ENCODE results near the gene SERINC4. TPM values are rescaled to one million over a fixed set of nuclear protein-coding genes. Genes with fewer than 3 reads are reported as not detected.

The SERINC4 gene
- total RNA-seq, 2 donors from 2014 or later, result 0.18 TPM; not detected in 1

DNA sequence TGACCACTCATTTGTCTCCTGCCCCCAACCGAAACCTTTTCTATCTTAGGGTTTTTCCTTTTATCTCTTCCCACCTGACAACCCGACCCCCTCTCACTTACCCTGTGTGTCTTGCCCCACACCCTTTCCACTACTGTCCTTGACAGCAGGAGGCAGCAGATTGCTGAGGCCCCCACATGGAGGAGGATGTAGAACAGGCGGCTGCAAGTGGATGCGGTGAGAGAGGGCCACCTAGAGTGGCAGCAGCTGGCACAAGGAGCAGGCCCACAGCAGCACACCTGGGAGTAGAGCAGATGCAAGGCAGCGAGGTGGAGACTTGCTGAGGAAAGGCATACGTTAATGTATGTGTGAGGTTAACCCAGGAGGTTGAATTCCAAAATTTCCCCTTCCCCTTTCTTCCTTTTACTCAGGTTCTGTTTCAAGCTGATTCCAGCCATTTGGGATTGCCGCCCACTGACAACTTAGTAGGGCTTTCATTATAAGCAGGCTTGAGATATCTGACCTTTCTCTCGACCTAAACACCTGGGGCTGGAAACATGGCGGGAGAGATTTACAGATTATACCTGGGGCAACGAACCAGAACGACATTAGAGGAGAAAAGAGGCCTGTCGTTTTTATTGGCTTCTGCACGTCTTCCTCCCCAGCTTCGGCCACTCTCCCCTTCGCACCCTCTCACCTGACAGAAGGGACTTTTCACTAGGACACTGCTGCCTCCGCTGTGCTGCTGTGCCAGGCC lies 643 bp downstream of the SERINC4 start:
- no peaks in the 10 kb centered on the region for H3K27me3 ChIP-seq (ENCODE audit: control insufficient read depth, insufficient read depth, low read length, poor library complexity, severe bottlenecking)
- TF ChIP-seq, protein P1, sequence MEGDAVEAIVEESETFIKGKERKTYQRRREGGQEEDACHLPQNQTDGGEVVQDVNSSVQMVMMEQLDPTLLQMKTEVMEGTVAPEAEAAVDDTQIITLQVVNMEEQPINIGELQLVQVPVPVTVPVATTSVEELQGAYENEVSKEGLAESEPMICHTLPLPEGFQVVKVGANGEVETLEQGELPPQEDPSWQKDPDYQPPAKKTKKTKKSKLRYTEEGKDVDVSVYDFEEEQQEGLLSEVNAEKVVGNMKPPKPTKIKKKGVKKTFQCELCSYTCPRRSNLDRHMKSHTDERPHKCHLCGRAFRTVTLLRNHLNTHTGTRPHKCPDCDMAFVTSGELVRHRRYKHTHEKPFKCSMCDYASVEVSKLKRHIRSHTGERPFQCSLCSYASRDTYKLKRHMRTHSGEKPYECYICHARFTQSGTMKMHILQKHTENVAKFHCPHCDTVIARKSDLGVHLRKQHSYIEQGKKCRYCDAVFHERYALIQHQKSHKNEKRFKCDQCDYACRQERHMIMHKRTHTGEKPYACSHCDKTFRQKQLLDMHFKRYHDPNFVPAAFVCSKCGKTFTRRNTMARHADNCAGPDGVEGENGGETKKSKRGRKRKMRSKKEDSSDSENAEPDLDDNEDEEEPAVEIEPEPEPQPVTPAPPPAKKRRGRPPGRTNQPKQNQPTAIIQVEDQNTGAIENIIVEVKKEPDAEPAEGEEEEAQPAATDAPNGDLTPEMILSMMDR (conservative IDR thresholded peaks at IDR 0.05), result peak; percentile 14
- Mint-ChIP-seq H3K4me1 (peaks cover 52% of the 10 kb centered on the region), H3K4me3 (peak overlapping the region; percentile 87), H3K27me3 (ENCODE audit: insufficient read depth) (no peaks in the 10 kb centered on the region), H3K27ac (peak overlapping the region; percentile 98), H3K9me3 (no peaks in the 10 kb centered on the region), H3K36me3 (ENCODE audit: low read depth) (peaks cover 45% of the 10 kb centered on the region)
- peak; percentile 61 for DNase-seq
- no peak overlapping the region for H3K9ac ChIP-seq (ENCODE audit: extremely low read depth, low read length, poor library complexity, severe bottlenecking)
- H3K27ac ChIP-seq (ENCODE audit: low read depth, low read length), result peak overlapping the region; percentile 47
- H3K4me1 ChIP-seq (ENCODE audit: control insufficient read depth, insufficient read depth, low read length), result peaks cover 26% of the 10 kb centered on the region
- peaks cover 62% of the 10 kb centered on the region for H3K36me3 ChIP-seq (ENCODE audit: control insufficient read depth, insufficient read depth, low read length)
- whole genome bisulfite sequencing, 2 experiments (ENCODE audit: insufficient coverage in 1 of 2, insufficient read length in 1 of 2), result 90 to 97% methylated on average over 9 to 16 of the region's 16 CpGs
- no peaks in the 10 kb centered on the region for H3K9me3 ChIP-seq (ENCODE audit: control insufficient read depth, low read length)
- H3K4me3 ChIP-seq (ENCODE audit: low read length), result no peak overlapping the region

DNA sequence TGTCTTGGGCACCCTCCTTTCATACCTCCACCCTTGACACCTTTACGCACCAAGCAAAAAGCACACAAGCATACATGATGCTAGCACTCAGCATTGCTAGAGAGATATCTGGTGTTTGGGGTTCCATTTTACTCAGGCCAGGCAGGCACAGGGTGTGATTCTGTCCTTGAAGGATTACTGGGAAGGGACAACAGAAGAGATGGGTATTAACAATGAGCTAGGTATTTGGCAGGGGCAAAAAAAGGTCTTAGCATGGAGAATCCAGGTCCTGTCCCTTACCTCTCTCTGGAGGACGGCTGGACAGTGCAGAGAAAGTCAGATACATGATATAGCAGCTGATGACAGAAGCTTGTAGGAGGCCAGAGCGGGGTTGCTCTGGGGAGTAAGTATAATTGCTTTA lies 3.5 kb downstream of the SERINC4 start:
- Histone ChIP-seq H3K36me3 (ENCODE audit: control insufficient read depth, insufficient read depth, low read length) (peaks cover 58% of the 10 kb centered on the region), H3K4me1 (ENCODE audit: control insufficient read depth, insufficient read depth, low read length) (peaks cover 26% of the 10 kb centered on the region), H3K4me3 (ENCODE audit: low read length) (no peak overlapping the region), H3K9ac (ENCODE audit: extremely low read depth, low read length, poor library complexity, severe bottlenecking) (no peak overlapping the region), H3K27me3 (ENCODE audit: control insufficient read depth, insufficient read depth, low read length, poor library complexity, severe bottlenecking) (no peaks in the 10 kb centered on the region), H3K9me3 (ENCODE audit: control insufficient read depth, low read length) (no peaks in the 10 kb centered on the region), H3K27ac (ENCODE audit: low read depth, low read length) (no peak overlapping the region)
- WGBS, 2 experiments (ENCODE audit: insufficient coverage in 1 of 2, insufficient read length in 1 of 2), result 86 to 94% methylated on average over 1 to 2 of the region's 3 CpGs
- Mint-ChIP-seq H3K9me3 (no peaks in the 10 kb centered on the region), H3K4me3 (no peak overlapping the region), H3K4me1 (peaks cover 63% of the 10 kb centered on the region), H3K27me3 (ENCODE audit: insufficient read depth) (no peaks in the 10 kb centered on the region), H3K36me3 (ENCODE audit: low read depth) (peaks cover 50% of the 10 kb centered on the region), H3K27ac (peak overlapping the region; percentile 0)
- no peak for DNase-seq
- TF ChIP-seq, protein P1 (conservative IDR thresholded peaks at IDR 0.05), result no peak

DNA sequence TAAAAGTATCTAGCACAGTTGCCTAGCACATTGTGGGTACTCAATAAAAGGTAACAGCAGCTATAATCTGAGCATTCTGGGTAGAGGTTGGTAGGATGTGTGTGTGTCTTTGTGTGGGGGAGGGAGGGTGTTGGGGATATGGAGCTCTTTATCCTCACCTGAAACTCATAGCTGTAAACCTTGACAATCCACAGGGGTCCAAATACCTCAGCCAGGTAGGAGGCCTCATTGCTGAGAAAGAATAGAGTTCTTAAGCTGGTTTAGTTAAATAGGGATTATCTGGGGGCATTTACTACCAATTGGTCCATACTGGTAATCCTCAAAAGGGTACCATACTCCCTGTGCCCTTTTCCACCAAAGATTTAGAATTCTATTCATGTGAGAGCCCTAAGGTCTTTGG lies 4.0 kb downstream of the SERINC4 start:
- Histone ChIP-seq H3K4me1 (ENCODE audit: control insufficient read depth, insufficient read depth, low read length) (peaks cover 26% of the 10 kb centered on the region), H3K9ac (ENCODE audit: extremely low read depth, low read length, poor library complexity, severe bottlenecking) (no peak overlapping the region), H3K9me3 (ENCODE audit: control insufficient read depth, low read length) (no peaks in the 10 kb centered on the region), H3K36me3 (ENCODE audit: control insufficient read depth, insufficient read depth, low read length) (peaks cover 55% of the 10 kb centered on the region), H3K27me3 (ENCODE audit: control insufficient read depth, insufficient read depth, low read length, poor library complexity, severe bottlenecking) (no peaks in the 10 kb centered on the region), H3K4me3 (ENCODE audit: low read length) (peak overlapping the region; percentile 48), H3K27ac (ENCODE audit: low read depth, low read length) (no peak overlapping the region)
- peaks cover 57% of the 10 kb centered on the region for H3K4me1 Mint-ChIP-seq
- H3K4me3 Mint-ChIP-seq, result peak overlapping the region; percentile 27
- H3K9me3 Mint-ChIP-seq, result no peaks in the 10 kb centered on the region
- no peaks in the 10 kb centered on the region for H3K27me3 Mint-ChIP-seq (ENCODE audit: insufficient read depth)
- H3K27ac Mint-ChIP-seq, result peak overlapping the region; percentile 80
- DNase-seq, result peak; percentile 80
- peaks cover 49% of the 10 kb centered on the region for H3K36me3 Mint-ChIP-seq (ENCODE audit: low read depth)
- TF ChIP-seq, protein P1 (conservative IDR thresholded peaks at IDR 0.05), result no peak

Data from endodermal cell (in vitro differentiated cells).